H54 (cell line): Measurements from ENCODE around the gene HTT.

Source experiments
- DNase-seq: peaks from one replicate; pipeline ENCODE4 v3.0.0; 2011; ENCODE audit warnings: low spot score, mixed read lengths; ENCODE audit not compliant: insufficient read length
- FAIRE-seq: peaks from 3 replicates; lab custom pipeline; 2011; peaks lifted over from hg19 to GRCh38; lab: Jason Lieb, UNC
- POLR2A ChIP-seq: IDR thresholded peaks from 2 replicates; pipeline ENCODE4 v1.6.1; 2011; ENCODE audit warnings: low read depth, mild to moderate bottlenecking, low read length

Gene HTT

DNA sequence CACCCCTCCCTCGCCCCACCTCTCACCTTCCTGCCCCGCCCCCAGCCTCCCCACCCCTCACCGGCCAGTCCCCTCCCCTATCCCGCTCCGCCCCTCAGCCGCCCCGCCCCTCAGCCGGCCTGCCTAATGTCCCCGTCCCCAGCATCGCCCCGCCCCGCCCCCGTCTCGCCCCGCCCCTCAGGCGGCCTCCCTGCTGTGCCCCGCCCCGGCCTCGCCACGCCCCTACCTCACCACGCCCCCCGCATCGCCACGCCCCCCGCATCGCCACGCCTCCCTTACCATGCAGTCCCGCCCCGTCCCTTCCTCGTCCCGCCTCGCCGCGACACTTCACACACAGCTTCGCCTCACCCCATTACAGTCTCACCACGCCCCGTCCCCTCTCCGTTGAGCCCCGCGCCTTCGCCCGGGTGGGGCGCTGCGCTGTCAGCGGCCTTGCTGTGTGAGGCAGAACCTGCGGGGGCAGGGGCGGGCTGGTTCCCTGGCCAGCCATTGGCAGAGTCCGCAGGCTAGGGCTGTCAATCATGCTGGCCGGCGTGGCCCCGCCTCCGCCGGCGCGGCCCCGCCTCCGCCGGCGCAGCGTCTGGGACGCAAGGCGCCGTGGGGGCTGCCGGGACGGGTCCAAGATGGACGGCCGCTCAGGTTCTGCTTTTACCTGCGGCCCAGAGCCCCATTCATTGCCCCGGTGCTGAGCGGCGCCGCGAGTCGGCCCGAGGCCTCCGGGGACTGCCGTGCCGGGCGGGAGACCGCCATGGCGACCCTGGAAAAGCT, at the start of gene HTT, which contains the start of gene HTT-AS:
Gene HTT (plus strand): TSS at position 604 of the 768 bp plus-strand sequence. CDS start 145 bp downstream, at position 749.
Gene HTT-AS (minus strand): TSS at position 461 of the 768 bp plus-strand sequence.
- TF ChIP-seq POLR2A = peak; percentile 66
- FAIRE-seq (no peak), DNase-seq (peak; percentile 80)

DNA sequence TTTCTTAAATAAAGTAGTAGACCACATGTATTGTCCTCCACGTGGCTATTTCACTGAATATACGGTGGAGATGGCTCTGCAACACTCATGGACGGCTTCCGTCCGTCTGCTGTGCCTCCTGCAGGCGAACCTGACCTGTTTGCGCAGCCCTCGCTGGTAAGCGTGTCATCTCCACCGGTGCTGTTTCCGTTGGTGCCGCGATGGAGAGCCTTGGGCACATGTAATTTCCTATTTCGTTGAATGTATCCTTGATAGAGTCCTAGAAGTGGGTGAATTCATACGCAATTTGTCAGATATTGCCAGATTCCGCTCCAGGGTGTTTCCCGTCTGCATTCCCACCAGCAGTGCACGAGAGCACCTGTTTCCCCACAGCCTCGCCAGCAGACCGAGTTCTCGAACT, 48.6 kb upstream of the HTT start:
- DNase-seq = no peak
- no peak for TF ChIP-seq POLR2A
- FAIRE-seq = no peak

DNA sequence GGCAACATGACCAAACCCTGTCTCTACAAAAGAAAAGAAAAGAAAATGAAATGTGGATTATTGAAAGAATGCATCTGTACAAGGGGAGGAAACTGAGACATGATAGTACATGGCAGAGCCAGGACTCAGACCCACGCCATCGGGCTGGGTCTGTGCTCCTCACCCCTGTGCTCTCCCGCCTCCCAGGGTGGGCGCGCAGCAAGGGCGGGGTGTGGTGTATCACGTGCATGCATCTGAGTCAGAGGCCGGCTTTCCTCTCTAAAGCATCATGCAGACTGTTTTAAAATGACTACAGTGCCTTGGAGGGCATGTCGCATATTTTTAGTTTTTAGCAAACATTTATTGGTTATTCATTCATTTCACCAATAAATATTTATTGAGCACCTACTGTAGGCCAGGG, 47.9 kb upstream of the HTT start:
- FAIRE-seq (no peak), DNase-seq (no peak)
- TF ChIP-seq POLR2A = no peak

DNA sequence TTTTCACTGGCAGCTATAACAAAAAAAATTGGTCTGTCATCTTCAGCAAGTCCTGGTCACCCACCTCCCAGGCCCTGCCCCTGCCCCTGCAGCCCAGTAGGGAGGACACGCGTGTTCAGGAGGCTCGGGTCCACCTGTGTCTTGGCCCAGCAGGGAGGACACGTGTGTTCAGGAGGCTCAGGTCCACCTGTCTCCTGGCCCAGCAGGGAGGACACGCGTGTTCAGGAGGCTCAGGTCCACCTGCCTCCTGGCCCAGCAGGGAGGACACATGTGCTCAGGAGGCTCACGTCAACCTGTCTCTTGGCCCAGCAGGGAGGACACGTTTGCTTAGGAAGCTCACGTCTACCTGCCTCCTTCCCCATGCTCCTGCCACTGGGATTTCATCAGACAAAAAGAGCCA, 45.0 kb upstream of the HTT start:
- DNase-seq (no peak), FAIRE-seq (no peak)
- TF ChIP-seq POLR2A = no peak

DNA sequence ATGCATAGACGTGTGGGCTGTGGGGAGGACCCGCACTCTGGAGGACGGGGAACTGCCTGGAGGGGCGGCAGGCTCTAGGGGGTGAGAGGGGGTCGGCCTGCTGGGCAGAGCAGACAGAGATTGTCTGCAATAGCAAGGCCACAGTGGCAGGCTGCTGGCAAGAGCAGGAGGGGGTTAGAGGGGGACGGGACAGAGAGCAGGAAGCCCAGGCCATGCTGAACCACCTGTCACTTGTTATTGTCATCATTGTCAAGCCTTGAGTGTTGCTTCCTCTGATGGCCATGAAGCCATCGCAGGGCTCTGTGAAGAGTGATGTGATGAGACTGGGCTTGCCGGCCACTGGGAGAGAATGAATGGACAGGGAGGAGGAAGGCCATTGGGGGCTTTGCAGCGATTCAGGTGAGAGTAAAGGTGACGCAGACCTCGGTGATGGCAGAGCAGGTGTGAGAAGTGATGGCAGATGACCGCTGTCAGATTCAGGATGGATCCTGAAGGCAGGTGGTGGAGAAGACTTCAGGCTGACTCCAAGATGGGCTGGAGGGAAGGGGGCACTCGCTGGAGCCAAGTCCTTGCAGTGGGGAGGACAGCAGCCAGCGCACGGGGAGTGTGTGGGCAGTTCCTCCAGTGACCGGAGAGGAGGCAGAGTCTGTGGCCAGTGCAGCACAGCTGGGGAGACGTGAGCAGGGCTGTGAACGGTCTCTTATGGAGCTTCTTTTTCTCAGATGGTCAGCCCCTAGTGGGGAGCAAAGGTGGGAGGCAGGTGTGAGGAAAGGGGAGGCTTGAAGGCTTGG, 43.7 kb upstream of the HTT start:
- FAIRE-seq = no peak
- no peak for DNase-seq

DNA sequence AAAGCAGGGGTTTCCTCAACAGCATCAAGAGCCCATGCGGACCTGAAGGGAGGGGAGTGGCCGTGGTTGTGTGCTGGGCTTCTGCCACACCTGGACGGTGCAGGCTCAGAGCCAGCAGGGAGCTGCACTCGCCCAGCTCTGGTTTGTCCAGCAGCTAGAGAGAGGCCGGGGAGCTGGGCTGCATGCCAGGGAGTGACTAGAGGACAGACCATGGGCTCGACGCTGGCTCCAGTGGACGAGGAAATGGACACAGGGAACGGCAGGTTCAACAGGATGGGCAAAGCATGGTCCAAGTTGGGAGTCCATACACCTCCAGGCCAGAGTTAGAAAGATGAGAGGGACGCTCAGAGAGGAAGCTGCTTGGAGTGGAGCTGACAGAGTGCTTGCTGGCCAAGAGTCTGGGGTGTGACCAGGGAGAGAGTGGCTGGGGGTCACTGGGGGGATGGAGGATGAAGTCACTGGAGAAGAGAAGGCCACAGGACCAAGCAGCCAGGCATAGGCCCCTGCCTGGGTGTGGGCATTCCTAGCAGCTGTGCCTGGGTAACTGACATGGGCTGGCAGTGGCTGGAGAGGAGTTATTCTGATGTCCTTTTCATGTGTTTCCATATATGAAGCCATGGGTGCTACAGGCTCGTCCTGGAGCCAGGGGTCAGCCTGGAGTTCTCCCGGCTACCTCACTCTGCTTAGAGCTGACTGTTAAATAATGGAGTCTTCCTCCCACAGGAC, 43.0 kb upstream of the HTT start:
- DNase-seq (no peak), FAIRE-seq (no peak)
- TF ChIP-seq POLR2A = no peak

More for the DNA sequence above, 43.7 kb upstream of the HTT start:
- TF ChIP-seq POLR2A = no peak

DNA sequence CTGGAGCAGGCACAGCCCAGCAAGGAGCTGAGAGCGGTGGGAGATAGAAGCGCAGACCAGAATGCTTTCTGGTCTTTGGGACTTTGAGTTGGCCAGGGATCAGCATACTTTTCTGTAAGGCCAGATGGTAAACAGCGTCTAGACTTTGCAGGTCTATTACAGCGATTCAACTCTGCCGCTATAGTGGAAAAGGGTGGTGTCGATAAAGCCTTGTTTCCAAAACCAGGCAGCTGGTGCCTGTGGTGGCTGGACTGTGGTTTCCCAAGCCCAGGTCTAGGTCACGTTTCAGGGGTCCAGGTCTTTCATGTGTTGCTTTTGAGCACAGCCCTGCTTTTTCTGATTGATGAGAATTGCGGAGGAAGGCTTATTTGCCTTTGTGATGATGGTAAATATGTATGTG, 40.2 kb upstream of the HTT start:
- FAIRE-seq (no peak), DNase-seq (no peak)
- TF ChIP-seq POLR2A = no peak

DNA sequence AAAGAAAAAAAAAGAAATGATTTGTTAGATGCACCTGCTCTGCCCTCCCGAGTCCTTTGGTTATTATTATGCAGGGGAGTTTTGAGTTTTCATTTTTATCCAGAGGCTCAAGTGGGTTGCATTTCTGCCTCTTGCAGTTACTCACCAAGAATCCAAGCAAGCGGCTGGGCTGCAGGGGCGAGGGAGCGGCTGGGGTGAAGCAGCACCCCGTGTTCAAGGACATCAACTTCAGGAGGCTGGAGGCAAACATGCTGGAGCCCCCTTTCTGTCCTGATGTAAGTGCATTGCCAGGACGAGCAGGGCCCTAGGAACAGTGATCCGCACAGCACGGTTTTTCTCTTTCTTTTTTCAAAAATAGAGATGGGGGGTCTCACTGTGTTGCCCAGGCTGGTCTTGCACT, 39.2 kb upstream of the HTT start:
- no peak for TF ChIP-seq POLR2A
- FAIRE-seq (no peak), DNase-seq (no peak)

DNA sequence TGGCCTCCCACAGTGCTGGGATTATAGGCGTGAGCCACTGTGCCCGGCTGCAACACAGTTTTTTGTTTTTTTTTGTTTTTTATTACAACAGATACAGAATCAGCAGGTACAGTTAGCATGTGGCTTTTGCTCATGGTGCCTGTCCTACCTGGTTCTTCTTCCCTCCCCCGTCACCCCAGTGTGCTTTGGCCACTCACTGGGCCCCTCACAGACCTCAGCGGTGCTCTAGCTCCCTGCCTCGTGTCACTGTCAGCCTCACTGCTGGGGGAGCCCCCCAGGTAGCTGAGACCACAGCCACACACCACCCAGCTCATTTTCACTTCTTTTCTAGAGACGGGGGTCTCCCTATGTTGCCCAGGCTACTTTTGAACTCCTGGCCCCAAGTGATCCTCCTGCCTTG, 38.8 kb upstream of the HTT start:
- no peak for DNase-seq

DNA sequence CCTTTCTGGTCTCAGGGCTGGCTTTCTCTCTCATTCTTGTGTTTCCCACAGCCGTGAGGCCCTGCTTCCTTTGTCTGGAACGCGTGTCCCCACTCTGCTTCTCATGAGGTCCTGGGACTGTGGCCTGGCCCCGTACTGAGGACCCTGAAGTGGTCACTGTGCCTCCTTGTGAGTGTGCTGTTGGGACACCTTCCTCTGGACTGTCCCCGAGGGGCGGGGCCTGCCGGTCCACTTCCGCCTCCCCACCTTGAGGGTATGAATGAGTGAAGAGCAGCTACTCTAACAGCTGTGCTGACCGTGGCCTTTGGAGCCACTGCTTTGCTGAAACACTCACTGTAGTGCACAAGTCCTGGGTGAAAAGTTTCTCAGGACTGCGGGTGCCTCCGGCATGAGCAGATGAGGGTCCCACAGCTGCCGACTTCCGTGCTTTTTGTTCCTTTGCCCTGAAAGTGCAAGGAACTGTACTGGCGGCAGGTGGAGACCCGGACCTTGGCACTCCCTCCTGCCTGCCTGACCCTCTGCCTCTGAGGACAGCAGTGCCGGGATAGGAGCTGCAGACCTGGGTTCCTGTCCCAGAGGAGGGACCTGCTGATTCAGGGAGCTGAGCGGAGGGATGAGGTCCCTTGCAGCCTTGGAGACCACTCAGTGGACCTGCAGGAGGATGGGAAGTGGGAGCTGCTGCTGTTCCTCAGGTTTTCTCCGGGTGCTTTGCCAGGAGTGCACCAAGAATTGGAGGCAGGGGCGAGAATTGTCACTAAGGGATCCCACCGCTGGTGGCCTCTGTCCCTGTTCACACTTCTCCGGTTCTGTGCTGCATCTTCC, 38.1 kb upstream of the HTT start:
- FAIRE-seq (no peak), DNase-seq (no peak)
- no peak for TF ChIP-seq POLR2A

More for the DNA sequence above, 38.8 kb upstream of the HTT start:
- no peak for FAIRE-seq
- TF ChIP-seq POLR2A = no peak

DNA sequence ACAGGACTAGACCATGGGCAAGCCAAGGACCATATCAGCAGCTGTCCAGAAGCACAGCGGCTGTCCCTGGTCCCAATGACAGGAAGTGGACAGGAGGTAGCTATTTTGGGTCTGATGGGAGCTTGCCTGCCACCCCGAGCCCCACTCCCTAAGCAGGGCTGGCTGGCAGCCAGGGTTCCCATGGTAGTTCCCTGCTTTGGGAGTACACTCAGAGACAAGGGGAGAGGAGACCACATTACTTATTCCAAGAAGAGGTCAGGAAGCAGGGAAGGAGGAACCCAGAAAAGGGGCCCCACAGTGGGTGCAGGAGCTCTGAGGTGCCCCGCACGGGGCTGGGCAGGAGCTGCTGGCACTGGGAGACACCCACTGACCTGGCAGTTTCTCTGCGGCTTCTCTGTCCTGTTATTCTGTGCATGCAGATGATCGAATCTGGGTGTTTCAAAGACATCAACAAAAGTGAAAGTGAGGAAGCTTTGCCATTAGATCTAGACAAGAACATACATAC, 36.5 kb upstream of the HTT start:
- FAIRE-seq = no peak
- DNase-seq = no peak
- no peak for TF ChIP-seq POLR2A

DNA sequence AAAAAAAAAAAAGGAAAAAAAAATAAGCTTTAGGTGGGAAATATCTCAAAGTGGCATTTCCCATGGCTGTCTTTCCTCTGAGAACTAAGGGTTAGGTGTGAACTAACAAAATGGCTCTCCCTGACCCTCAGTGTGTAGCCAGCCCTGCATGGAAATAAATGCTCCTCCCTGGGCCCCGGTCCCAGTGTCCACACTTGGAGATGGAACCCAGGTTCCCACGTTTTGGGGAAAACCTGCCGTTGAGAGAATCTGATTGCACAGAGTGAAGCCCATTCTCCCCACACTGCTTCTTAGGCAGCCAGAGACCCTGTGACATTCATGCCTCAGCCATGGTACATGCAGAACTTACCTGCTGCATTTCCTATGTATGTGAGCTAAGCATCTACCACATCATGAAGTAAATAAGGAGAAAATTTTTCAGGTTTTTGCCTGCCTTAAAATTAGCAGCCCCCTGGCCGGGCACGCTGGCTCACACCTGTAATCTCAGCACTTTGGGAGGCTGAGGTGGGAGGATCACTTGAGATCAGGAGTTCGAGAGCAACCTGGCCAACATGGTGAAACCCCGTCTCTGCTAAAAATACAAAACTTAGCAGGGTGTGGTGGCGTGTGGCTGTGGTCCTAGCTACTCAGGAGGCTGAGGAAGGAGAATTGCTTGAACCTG, 34.6 kb upstream of the HTT start:
- FAIRE-seq = no peak
- no peak for DNase-seq
- TF ChIP-seq POLR2A = no peak

DNA sequence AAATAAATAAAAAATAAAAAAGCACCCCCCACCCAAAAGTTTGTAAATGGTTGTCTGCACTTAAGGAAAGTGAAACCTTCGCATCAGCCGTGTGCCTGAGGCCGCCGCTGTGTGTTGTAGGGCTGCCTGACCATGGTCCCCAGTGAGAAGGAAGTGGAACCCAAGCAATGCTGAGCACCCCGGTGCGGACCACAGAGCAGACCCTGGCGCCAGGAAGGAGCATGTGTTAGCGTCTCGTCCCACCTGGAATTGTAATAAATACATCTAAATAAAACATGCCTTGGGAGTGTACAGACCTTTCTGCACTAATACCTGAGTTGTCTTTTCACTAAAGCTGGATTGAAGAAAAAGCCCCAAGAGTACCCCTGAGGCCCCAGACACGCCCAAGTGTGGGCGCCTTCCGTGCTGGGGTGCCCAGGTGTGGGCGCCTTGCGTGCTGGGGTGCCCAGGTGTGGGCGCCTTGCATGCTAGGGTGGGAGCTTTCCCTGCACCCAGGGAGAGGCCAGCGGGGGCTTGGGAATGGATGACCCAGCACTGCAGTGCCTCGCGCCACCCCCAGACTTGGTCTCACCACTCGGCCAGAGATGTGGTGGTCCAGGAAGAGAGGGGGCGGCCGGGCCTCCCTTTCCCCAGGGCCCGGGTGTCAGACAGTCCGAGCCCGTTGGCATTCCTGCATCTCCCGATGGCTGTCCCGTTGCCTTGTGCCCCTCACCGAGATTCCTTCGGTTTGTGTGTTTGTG, 33.9 kb upstream of the HTT start:
- DNase-seq (no peak), FAIRE-seq (no peak)
- no peak for TF ChIP-seq POLR2A
